HG02759 (cell line): ENCODE results near the gene TMEM33.

ENCODE experiments used
- ATAC-seq: cut with Tn5 transposase; IDR thresholded peaks from one replicate; pipeline ENCODE4 v1.9.1; 2021; ENCODE audit warnings: mild to moderate bottlenecking, moderate library complexity; ENCODE audit not compliant: unreplicated experiment

TMEM33 gene

GRCh38 chr4:41994461-41994985 is 59.3 kb downstream of the TMEM33 start:
- ATAC-seq, result no peak

GRCh38 chr4:41998019-41998418 is 62.8 kb downstream of the TMEM33 start:
- no peak for ATAC-seq

GRCh38 chr4:41999321-41999720 is 64.1 kb downstream of the TMEM33 start:
- no peak for ATAC-seq

- no peak for ATAC-seq
Observed at GRCh38 chr4:42008011-42008786, 73.0 kb downstream of the TMEM33 start.
